NCI-H146 treated with DMSO at 0.1 percent for 48 hours (cell line): ENCODE measurements around the gene KREMEN2.
"Not testable (repeated sequence)": the region's sequence is repeated elsewhere in the genome, so short reads cannot be mapped to it uniquely, and the experiment has no call there.

Source experiments
- DNase-seq: peaks from one replicate; lab custom pipeline; 2025; ENCODE audit not compliant: unreplicated experiment; lab: John Stamatoyannopoulos, UW

KREMEN2 gene

GRCh38 chr16:2963723-2964474 lies at the start of gene KREMEN2:
Gene KREMEN2, plus strand, starts transcription at chr16:2964275. Its CDS starts 246 bp downstream, at chr16:2964521.
- DNase-seq: peak; percentile 85

- no peak for DNase-seq
Measured at GRCh38 chr16:2915196-2915929, 48.7 kb upstream of the KREMEN2 start.

- DNase-seq: no peak
Measured at GRCh38 chr16:2919511-2920255, 44.4 kb upstream of the KREMEN2 start.

- DNase-seq: no peak
Measured at GRCh38 chr16:2923481-2923880, 40.6 kb upstream of the KREMEN2 start.

GRCh38 chr16:2924901-2925755 lies 38.9 kb upstream of the KREMEN2 start:
- no peak for DNase-seq

GRCh38 chr16:2925951-2926649 lies 38.0 kb upstream of the KREMEN2 start:
- peak; percentile 66 for DNase-seq

GRCh38 chr16:2926650-2926999 lies 37.5 kb upstream of the KREMEN2 start:
- no peak for DNase-seq

GRCh38 chr16:2927010-2927646 lies 36.9 kb upstream of the KREMEN2 start:
- DNase-seq: peak; percentile 91

- not testable (repeated sequence) for DNase-seq
Measured at GRCh38 chr16:2928151-2928550, 35.9 kb upstream of the KREMEN2 start.

GRCh38 chr16:2928796-2929195 lies 35.3 kb upstream of the KREMEN2 start:
- DNase-seq: no peak

- no peak for DNase-seq
Measured at GRCh38 chr16:2929693-2930092, 34.4 kb upstream of the KREMEN2 start.

GRCh38 chr16:2930236-2930635 lies 33.8 kb upstream of the KREMEN2 start:
- no peak for DNase-seq

- DNase-seq: not testable (repeated sequence)
Measured at GRCh38 chr16:2931231-2931914, 32.7 kb upstream of the KREMEN2 start.

GRCh38 chr16:2933136-2933535 lies 30.9 kb upstream of the KREMEN2 start:
- no peak for DNase-seq

- DNase-seq: no peak
Measured at GRCh38 chr16:2933701-2934100, 30.4 kb upstream of the KREMEN2 start.

- no peak for DNase-seq
Measured at GRCh38 chr16:2934450-2934849, 29.6 kb upstream of the KREMEN2 start.

- DNase-seq: no peak
Measured at GRCh38 chr16:2936436-2937011, 27.6 kb upstream of the KREMEN2 start.

- no peak for DNase-seq
Measured at GRCh38 chr16:2937170-2937569, 26.9 kb upstream of the KREMEN2 start.

GRCh38 chr16:2938206-2938605 lies 25.9 kb upstream of the KREMEN2 start:
- DNase-seq: no peak
